Measurements from ENCODE around the gene CEACAM16.

CEACAM16 gene

DNA sequence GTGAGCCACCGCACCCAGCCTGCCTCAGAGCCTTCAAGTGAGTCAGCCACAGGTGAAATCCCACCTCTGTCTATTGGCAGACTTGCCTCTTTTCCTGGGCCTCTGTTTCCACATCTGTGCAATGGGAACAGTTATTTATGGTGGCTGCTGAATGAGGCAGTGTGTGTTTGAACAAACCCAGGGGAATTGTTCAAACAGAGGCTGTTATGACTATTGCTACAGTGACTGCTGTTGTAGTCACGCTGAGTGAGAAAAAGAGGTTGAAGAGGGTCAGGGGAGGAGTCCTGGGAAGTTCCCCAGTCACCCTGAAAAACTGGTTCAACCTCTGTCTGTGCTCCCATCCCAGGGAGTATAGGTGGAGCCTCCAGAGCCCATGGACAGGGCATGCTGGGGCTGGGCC is 27.6 kb upstream of the CEACAM16 start, which contains the start of gene CEACAM19:
CEACAM19 (plus strand) TSS at position 83 of the 400 bp plus-strand sequence. CDS start 450 bp downstream, outside the sequence.
- H3K18ac ChIP-seq (ENCODE audit: low read length) = no peak within 1 kb of the TSS
- no peak within 1 kb of the TSS for H3K4ac ChIP-seq (ENCODE audit: low read depth, low read length)
- H3K56ac ChIP-seq (ENCODE audit: low read length) = no peak within 1 kb of the TSS
- no peaks in the 10 kb centered on the region for H3K79me1 ChIP-seq (ENCODE audit: low read length)
- H2BK5ac ChIP-seq (ENCODE audit: low read length) = no peak within 1 kb of the TSS
- H3K9ac ChIP-seq (ENCODE audit: low read length) = no peak within 1 kb of the TSS
- no peaks in the 10 kb centered on the region for H3K36me3 ChIP-seq (ENCODE audit: control insufficient read depth, insufficient read depth, low read length)
- no peak within 1 kb of the TSS for H3K4me2 ChIP-seq (ENCODE audit: low read length)
- WGBS (ENCODE audit: extremely low coverage, insufficient coverage, low lambda C conversion rate) = no CpG with 5 or more reads among the region's 2 CpGs
- no peaks in the 10 kb centered on the region for H3K27me3 ChIP-seq (ENCODE audit: insufficient read depth, low read length, poor library complexity)
- no peak within 1 kb of the TSS for H4K8ac ChIP-seq (ENCODE audit: low read depth, low read length)
- H2BK120ac ChIP-seq (ENCODE audit: low read depth, low read length) = no peak within 1 kb of the TSS
- H2BK15ac ChIP-seq (replicated peaks; ENCODE audit: low read depth) = no peak within 1 kb of the TSS
- no peak within 1 kb of the TSS for H3K23ac ChIP-seq (ENCODE audit: low read length)
- no peak within 1 kb of the TSS for H3K27ac ChIP-seq (ENCODE audit: low read depth, low read length)
- no peak within 1 kb of the TSS for H2AK5ac ChIP-seq (ENCODE audit: low read length)
- no peaks in the 10 kb centered on the region for H3K4me1 ChIP-seq (ENCODE audit: control insufficient read depth, low read depth, low read length)
- H3K4me3 ChIP-seq (ENCODE audit: low read length) = no peak within 1 kb of the TSS
- H4K5ac ChIP-seq (ENCODE audit: low read length) = no peak within 1 kb of the TSS
- no peaks in the 10 kb centered on the region for H3K79me2 ChIP-seq (ENCODE audit: control insufficient read depth, insufficient read depth, low read length)
- DNase-seq = no peak

GRCh38 chr19:44672226-44672625 is 26.7 kb upstream of the CEACAM16 start:
- Histone ChIP-seq H3K27ac (ENCODE audit: low read depth, low read length) (no peak overlapping the region), H2AK5ac (ENCODE audit: low read length) (no peak overlapping the region), H2BK15ac (replicated peaks; ENCODE audit: low read depth) (no peak overlapping the region), H4K5ac (ENCODE audit: low read length) (no peak overlapping the region), H3K4ac (ENCODE audit: low read depth, low read length) (no peak overlapping the region), H3K79me1 (ENCODE audit: low read length) (no peaks in the 10 kb centered on the region), H2BK5ac (ENCODE audit: low read length) (no peak overlapping the region), H3K56ac (ENCODE audit: low read length) (no peak overlapping the region), H3K9ac (ENCODE audit: low read length) (no peak overlapping the region), H2BK120ac (ENCODE audit: low read depth, low read length) (no peak overlapping the region), H3K36me3 (ENCODE audit: control insufficient read depth, insufficient read depth, low read length) (no peaks in the 10 kb centered on the region), H3K79me2 (ENCODE audit: control insufficient read depth, insufficient read depth, low read length) (no peaks in the 10 kb centered on the region), H4K8ac (ENCODE audit: low read depth, low read length) (no peak overlapping the region), H3K4me2 (ENCODE audit: low read length) (no peak overlapping the region), H3K4me1 (ENCODE audit: control insufficient read depth, low read depth, low read length) (no peaks in the 10 kb centered on the region), H3K27me3 (ENCODE audit: insufficient read depth, low read length, poor library complexity) (no peaks in the 10 kb centered on the region), H3K4me3 (ENCODE audit: low read length) (no peak overlapping the region), H3K18ac (ENCODE audit: low read length) (no peak overlapping the region), H3K23ac (ENCODE audit: low read length) (peak overlapping the region; percentile 45)
- no CpG with 5 or more reads among the region's 1 CpG for WGBS (ENCODE audit: extremely low coverage, insufficient coverage, low lambda C conversion rate)
- DNase-seq = no peak

DNA sequence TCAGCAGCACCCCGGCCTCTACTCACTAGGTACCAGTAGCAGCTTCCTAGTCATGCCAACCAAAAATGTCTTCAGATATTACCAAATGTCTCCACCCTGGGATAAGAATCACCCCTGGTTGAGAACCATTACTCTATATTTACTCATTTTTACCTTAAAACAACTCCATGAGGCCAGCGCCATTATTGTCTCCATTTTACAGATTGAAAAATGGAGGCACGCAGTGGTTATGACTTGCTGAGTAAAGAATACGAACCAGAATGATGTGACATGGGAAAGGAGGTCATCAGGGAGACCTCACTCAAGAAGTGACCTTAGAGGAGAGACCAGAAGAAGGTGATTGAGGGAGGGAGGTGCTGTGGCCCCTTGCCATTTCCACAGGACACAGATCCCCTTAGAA is 25.4 kb upstream of the CEACAM16 start:
- no peak overlapping the region for H2BK5ac ChIP-seq (ENCODE audit: low read length)
- no peak overlapping the region for H2BK15ac ChIP-seq (replicated peaks; ENCODE audit: low read depth)
- H2BK120ac ChIP-seq (ENCODE audit: low read depth, low read length) = no peak overlapping the region
- no peak overlapping the region for H3K18ac ChIP-seq (ENCODE audit: low read length)
- H2AK5ac ChIP-seq (ENCODE audit: low read length) = no peak overlapping the region
- H4K5ac ChIP-seq (ENCODE audit: low read length) = no peak overlapping the region
- no peak overlapping the region for H3K56ac ChIP-seq (ENCODE audit: low read length)
- no peak overlapping the region for H3K4ac ChIP-seq (ENCODE audit: low read depth, low read length)
- H3K4me3 ChIP-seq (ENCODE audit: low read length) = no peak overlapping the region
- no peaks in the 10 kb centered on the region for H3K36me3 ChIP-seq (ENCODE audit: control insufficient read depth, insufficient read depth, low read length)
- H3K4me2 ChIP-seq (ENCODE audit: low read length) = no peak overlapping the region
- no CpG with 5 or more reads among the region's 4 CpGs for WGBS (ENCODE audit: extremely low coverage, insufficient coverage, low lambda C conversion rate)
- H3K27ac ChIP-seq (ENCODE audit: low read depth, low read length) = no peak overlapping the region
- H4K8ac ChIP-seq (ENCODE audit: low read depth, low read length) = no peak overlapping the region
- H3K9ac ChIP-seq (ENCODE audit: low read length) = no peak overlapping the region
- H3K27me3 ChIP-seq (ENCODE audit: insufficient read depth, low read length, poor library complexity) = no peaks in the 10 kb centered on the region
- no peaks in the 10 kb centered on the region for H3K79me1 ChIP-seq (ENCODE audit: low read length)
- H3K4me1 ChIP-seq (ENCODE audit: control insufficient read depth, low read depth, low read length) = no peaks in the 10 kb centered on the region
- no peak overlapping the region for H3K23ac ChIP-seq (ENCODE audit: low read length)
- H3K79me2 ChIP-seq (ENCODE audit: control insufficient read depth, insufficient read depth, low read length) = no peaks in the 10 kb centered on the region
- no peak for DNase-seq

GRCh38 chr19:44675521-44675920 is 23.4 kb upstream of the CEACAM16 start:
- H3K79me2 ChIP-seq (ENCODE audit: control insufficient read depth, insufficient read depth, low read length) = no peaks in the 10 kb centered on the region
- no peak overlapping the region for H3K27ac ChIP-seq (ENCODE audit: low read depth, low read length)
- WGBS (ENCODE audit: extremely low coverage, insufficient coverage, low lambda C conversion rate) = no CpG with 5 or more reads among the region's 6 CpGs
- no peak overlapping the region for H3K23ac ChIP-seq (ENCODE audit: low read length)
- no peak overlapping the region for H2AK5ac ChIP-seq (ENCODE audit: low read length)
- no peak overlapping the region for H3K4ac ChIP-seq (ENCODE audit: low read depth, low read length)
- H3K56ac ChIP-seq (ENCODE audit: low read length) = no peak overlapping the region
- H2BK120ac ChIP-seq (ENCODE audit: low read depth, low read length) = no peak overlapping the region
- no peak overlapping the region for H2BK5ac ChIP-seq (ENCODE audit: low read length)
- H3K4me2 ChIP-seq (ENCODE audit: low read length) = no peak overlapping the region
- no peak overlapping the region for H4K5ac ChIP-seq (ENCODE audit: low read length)
- no peak overlapping the region for H2BK15ac ChIP-seq (replicated peaks; ENCODE audit: low read depth)
- no peaks in the 10 kb centered on the region for H3K27me3 ChIP-seq (ENCODE audit: insufficient read depth, low read length, poor library complexity)
- no peak overlapping the region for H3K9ac ChIP-seq (ENCODE audit: low read length)
- H4K8ac ChIP-seq (ENCODE audit: low read depth, low read length) = no peak overlapping the region
- H3K4me1 ChIP-seq (ENCODE audit: control insufficient read depth, low read depth, low read length) = no peaks in the 10 kb centered on the region
- no peaks in the 10 kb centered on the region for H3K36me3 ChIP-seq (ENCODE audit: control insufficient read depth, insufficient read depth, low read length)
- no peaks in the 10 kb centered on the region for H3K79me1 ChIP-seq (ENCODE audit: low read length)
- no peak overlapping the region for H3K18ac ChIP-seq (ENCODE audit: low read length)
- no peak overlapping the region for H3K4me3 ChIP-seq (ENCODE audit: low read length)
- DNase-seq = no peak

DNA sequence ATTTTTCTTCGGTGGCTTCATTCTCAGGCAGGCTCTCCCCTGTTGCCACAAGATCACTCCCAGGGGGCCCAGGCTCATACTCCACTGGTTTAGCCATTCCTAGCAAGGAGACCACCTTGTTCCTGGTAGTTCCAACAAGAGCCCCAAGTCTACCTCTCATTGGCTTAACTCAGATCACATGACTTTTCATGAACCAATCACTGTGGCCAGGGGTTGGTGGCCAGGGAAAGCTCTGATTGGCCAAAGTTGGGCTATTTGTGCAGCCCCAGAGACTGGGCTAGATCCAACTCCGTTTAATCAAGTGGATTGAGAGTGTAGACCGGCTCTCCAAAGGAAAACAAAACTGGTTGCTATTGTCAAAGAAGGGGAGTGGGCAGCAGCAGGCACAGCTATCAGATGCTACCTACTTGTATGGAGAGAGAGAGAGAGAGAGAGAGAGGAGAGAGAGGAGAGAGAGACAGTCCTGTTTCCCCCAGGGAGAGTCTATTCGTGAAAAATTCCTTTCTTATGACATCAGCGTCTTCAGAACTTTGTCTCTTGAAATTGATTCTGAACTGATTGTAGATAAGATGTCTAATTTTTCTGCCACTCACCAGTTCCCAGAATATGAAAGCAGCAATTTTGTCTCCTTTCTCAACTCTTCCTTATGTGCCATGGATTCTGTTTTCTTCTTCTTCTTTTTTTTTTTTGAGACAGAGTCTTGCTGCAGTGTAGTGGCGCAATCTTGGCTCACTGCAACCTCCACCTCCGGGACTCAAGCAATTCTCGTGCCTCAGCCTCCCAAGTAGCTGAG is 21.7 kb upstream of the CEACAM16 start:
- no CpG with 5 or more reads among the region's 8 CpGs for WGBS (ENCODE audit: extremely low coverage, insufficient coverage, low lambda C conversion rate)
- Histone ChIP-seq H3K27me3 (ENCODE audit: insufficient read depth, low read length, poor library complexity) (no peaks in the 10 kb centered on the region), H3K56ac (ENCODE audit: low read length) (no peak overlapping the region), H4K8ac (ENCODE audit: low read depth, low read length) (peak overlapping the region; percentile 97), H3K79me2 (ENCODE audit: control insufficient read depth, insufficient read depth, low read length) (no peaks in the 10 kb centered on the region), H3K27ac (ENCODE audit: low read depth, low read length) (no peak overlapping the region), H3K4me3 (ENCODE audit: low read length) (no peak overlapping the region), H3K4me1 (ENCODE audit: control insufficient read depth, low read depth, low read length) (no peaks in the 10 kb centered on the region), H3K4ac (ENCODE audit: low read depth, low read length) (no peak overlapping the region), H3K36me3 (ENCODE audit: control insufficient read depth, insufficient read depth, low read length) (no peaks in the 10 kb centered on the region), H3K4me2 (ENCODE audit: low read length) (no peak overlapping the region), H3K9ac (ENCODE audit: low read length) (no peak overlapping the region), H2BK15ac (replicated peaks; ENCODE audit: low read depth) (no peak overlapping the region), H3K18ac (ENCODE audit: low read length) (no peak overlapping the region), H3K23ac (ENCODE audit: low read length) (no peak overlapping the region), H3K79me1 (ENCODE audit: low read length) (no peaks in the 10 kb centered on the region), H2AK5ac (ENCODE audit: low read length) (no peak overlapping the region), H4K5ac (ENCODE audit: low read length) (no peak overlapping the region), H2BK120ac (ENCODE audit: low read depth, low read length) (no peak overlapping the region), H2BK5ac (ENCODE audit: low read length) (no peak overlapping the region)
- DNase-seq = peak; percentile 86

GRCh38 chr19:44680536-44680935 is 18.4 kb upstream of the CEACAM16 start:
- no peak overlapping the region for H2BK15ac ChIP-seq (replicated peaks; ENCODE audit: low read depth)
- H3K4me3 ChIP-seq (ENCODE audit: low read length) = no peak overlapping the region
- no peak overlapping the region for H3K23ac ChIP-seq (ENCODE audit: low read length)
- H3K27me3 ChIP-seq (ENCODE audit: insufficient read depth, low read length, poor library complexity) = no peaks in the 10 kb centered on the region
- H3K79me2 ChIP-seq (ENCODE audit: control insufficient read depth, insufficient read depth, low read length) = no peaks in the 10 kb centered on the region
- DNase-seq = no peak
- H3K4ac ChIP-seq (ENCODE audit: low read depth, low read length) = no peak overlapping the region
- no peak overlapping the region for H4K5ac ChIP-seq (ENCODE audit: low read length)
- H3K9ac ChIP-seq (ENCODE audit: low read length) = no peak overlapping the region
- H3K27ac ChIP-seq (ENCODE audit: low read depth, low read length) = no peak overlapping the region
- H4K8ac ChIP-seq (ENCODE audit: low read depth, low read length) = no peak overlapping the region
- H3K18ac ChIP-seq (ENCODE audit: low read length) = no peak overlapping the region
- no peak overlapping the region for H2BK5ac ChIP-seq (ENCODE audit: low read length)
- no peak overlapping the region for H2BK120ac ChIP-seq (ENCODE audit: low read depth, low read length)
- no peaks in the 10 kb centered on the region for H3K4me1 ChIP-seq (ENCODE audit: control insufficient read depth, low read depth, low read length)
- H3K79me1 ChIP-seq (ENCODE audit: low read length) = no peaks in the 10 kb centered on the region
- H3K56ac ChIP-seq (ENCODE audit: low read length) = no peak overlapping the region
- H2AK5ac ChIP-seq (ENCODE audit: low read length) = no peak overlapping the region
- no peak overlapping the region for H3K4me2 ChIP-seq (ENCODE audit: low read length)
- H3K36me3 ChIP-seq (ENCODE audit: control insufficient read depth, insufficient read depth, low read length) = no peaks in the 10 kb centered on the region

Measured in mesendoderm (in vitro differentiated cells).